HG03064 (cell line): ENCODE results near the gene IGSF9B.

Source experiments
- ATAC-seq: cut with Tn5 transposase; IDR thresholded peaks from one replicate; pipeline ENCODE4 v1.9.1; 2021; ENCODE audit warnings: low read depth; ENCODE audit not compliant: unreplicated experiment

The IGSF9B gene

GRCh38 chr11:133984828-133985227 lies 28.1 kb upstream of the IGSF9B start:
- ATAC-seq = no peak

DNA sequence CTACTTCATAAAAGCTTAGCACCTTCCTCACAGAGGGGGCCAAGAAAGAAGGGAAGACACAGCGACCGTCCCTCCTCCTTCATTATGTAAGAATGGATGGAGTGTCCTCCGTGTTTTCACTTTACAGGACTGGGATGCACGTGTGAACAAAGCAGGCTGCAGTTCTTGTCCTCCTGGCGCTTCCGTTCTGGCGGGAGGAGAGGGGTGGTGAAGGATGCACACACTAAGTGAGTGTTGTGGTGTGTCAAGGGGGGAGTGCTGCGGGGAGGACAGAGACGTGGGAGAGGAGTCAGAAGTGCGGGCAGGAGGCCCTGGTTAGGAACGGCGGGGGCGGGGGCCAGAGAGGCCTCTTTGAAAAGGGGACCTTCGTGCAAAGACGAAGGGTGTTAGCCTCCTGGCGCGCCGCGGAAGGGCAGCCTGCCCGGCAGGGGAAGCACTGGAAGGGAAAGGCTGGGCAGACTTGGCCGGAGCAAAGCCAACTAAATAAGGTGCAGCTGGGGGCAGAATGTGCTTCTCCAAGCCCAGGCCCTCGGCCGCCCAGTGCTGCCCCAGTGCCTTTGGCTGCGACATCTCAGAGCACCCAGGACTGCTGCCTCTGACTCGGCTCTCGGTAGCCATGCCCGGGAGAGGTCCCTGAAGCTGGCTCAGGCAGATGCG lies 27.0 kb upstream of the IGSF9B start:
- ATAC-seq = no peak

DNA sequence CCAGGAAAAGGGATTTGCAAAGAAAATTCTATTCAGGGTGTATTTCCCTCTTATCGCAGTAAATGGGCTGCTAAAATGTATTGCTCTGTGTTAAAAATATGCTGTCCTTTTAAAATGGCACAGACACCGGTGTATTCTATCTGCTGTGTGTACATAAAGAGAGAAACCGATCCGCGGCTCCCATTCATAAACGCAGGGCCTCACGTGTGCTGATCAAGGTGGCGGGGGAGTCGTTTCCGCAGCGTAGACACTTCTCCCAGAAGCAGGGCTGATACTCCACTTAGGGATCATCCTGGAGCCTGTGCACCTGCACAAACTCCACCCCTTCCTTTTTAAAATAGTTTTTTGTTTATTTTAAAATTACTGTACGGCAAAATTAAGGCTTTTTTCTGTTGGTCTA lies 26.1 kb upstream of the IGSF9B start:
- no peak for ATAC-seq

GRCh38 chr11:133982151-133982550 lies 25.4 kb upstream of the IGSF9B start:
- ATAC-seq = no peak

DNA sequence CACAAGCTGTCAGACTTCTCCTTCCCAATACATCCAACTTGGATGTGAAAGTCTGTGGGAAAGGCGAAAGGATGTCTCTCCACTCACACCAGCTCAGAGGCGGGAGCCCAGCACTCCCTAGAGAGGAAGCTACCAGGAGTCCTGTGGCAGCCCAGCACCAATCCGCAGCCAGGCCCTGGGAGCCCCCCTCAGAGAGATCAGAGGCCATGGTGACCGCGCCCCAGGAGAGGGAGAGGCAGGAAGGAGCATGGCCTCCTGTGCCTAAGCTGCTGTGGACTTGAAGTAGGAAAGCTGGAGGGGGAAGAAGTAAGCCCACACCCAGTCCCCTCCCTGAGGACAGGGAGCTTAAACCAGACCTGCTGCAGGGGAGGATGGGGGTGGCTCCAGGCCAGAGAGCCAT lies 24.4 kb upstream of the IGSF9B start:
- ATAC-seq = no peak

DNA sequence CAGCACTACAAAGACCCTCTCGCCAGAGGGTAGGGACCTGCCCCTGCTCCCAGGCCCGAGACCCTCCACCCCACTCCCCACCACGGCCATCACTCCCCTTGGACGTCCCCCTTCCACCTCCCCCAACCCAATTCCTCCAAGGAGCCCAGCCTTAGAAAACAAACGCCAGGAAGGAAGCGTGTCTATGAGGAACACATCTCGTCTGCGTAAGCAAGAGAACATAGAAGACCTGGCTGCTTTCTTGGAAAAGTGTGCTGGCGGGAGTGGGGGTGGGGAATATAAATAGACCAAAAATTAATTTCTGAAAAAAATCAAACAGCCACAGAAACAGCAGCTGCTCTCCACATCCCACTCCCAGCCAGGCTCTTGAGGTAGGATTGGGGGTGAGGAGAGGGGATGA lies 23.9 kb upstream of the IGSF9B start:
- no peak for ATAC-seq

GRCh38 chr11:133978794-133979193 lies 22.0 kb upstream of the IGSF9B start:
- no peak for ATAC-seq

GRCh38 chr11:133977067-133977677 lies 20.4 kb upstream of the IGSF9B start:
- peak; percentile 69 for ATAC-seq

DNA sequence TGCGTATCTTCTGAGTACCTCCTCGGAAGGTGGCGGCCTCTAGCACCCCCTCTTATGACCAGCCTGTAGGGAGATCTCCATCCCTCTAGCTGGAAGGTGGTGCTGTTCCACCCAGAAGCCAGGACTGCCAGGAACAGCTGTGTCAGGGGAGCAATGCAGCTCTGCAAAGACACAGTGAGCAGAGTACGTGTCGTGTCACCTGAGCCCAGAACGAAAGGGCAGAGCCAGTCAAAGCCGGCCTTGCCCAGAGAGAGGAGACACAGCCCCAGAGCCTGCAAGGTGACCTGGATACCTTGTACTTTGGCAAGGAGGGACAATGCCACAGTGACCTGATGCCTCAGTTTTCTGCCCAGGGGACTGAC lies 18.7 kb upstream of the IGSF9B start:
- no peak for ATAC-seq

DNA sequence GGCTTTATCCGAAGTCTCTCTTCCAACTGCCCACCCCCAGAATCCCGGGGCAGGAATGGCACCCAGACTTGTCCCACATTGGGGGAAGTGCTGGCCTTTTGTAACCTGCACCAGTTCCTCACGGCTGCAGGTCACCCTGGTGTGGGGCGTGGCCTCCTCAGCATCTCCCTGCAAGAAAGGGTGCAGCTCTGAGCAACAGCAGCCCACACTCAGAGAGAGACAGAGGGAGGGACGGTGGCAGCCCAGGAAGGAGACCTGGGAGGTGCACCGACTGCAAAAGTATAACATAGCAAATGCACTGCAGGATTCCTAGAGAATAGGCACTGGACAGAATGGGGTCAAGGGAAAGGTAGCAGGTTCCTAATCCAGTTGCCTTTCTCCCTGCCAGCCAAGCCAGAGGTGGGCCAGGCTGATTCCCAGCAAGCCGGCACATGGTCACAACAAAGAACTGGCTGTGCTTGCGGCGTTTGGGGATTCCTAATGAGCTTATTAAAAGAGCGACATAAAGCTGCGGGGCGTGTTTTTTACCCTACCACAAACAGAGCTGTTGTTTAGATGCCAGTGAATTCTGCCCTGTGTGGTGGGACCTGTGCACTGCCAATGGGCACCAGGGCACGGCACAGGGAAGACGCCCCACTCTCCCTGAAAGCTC lies 18.2 kb upstream of the IGSF9B start:
- no peak for ATAC-seq

GRCh38 chr11:133971881-133972280 lies 15.1 kb upstream of the IGSF9B start:
- ATAC-seq = no peak

- no peak for ATAC-seq
Observed at GRCh38 chr11:133969112-133969511, 12.3 kb upstream of the IGSF9B start.

DNA sequence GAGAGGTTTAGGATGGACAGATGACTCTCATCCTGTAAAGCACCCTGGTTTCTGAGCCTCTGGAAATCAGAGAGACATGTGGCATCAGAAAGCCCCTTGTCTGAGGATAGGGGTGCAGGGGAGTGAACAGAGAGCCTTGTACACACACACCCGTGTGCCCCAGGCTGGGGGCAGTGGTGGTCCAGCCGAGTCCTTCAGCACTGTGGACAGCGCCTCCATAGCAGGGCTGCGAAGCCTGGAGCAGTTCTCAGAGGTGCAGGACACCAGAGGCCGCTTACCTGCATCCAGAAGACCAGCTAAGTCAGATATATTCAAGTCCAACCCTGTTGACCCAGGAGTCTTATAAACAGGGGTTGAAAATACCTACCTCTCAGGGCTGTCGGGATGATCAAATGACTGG lies 11.5 kb upstream of the IGSF9B start:
- no peak for ATAC-seq

GRCh38 chr11:133967599-133968238 lies 11.0 kb upstream of the IGSF9B start:
- ATAC-seq = no peak

GRCh38 chr11:133966921-133967598 lies 10.3 kb upstream of the IGSF9B start:
- ATAC-seq = no peak

GRCh38 chr11:133966172-133966651 lies 9.4 kb upstream of the IGSF9B start:
- ATAC-seq = no peak

DNA sequence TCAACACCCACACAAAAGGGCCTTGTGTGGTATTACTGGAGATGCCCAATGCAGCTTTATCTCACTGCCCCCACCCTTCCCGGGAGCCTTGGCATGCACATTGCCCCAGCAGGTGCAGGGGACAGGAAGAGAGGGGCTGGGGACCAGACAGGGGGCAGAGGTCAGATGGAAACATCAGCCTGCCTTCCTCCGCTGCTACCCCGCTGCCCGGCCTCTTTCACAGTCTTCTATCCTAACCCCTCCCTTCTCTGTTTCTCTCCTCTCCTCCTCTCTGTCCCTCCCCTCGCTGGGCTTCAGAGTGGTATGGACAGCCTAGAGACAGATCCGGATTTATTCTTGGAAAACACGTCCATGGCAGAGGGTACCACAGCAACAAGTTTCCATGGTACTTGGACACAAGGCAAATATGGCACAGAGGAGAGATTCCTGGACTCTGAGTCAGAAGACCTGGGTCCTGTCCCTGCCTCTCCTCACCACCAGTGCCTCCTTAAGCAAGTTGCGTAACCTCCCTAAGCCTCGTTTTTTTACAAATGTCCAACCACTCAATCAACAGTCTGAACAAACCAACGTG lies 8.3 kb upstream of the IGSF9B start:
- no peak for ATAC-seq

- ATAC-seq = no peak
Observed at GRCh38 chr11:133964356-133964755, 7.6 kb upstream of the IGSF9B start.

GRCh38 chr11:133961890-133962289 lies 5.1 kb upstream of the IGSF9B start:
- ATAC-seq = no peak

- no peak for ATAC-seq
Observed at GRCh38 chr11:133957900-133958299, 1.1 kb upstream of the IGSF9B start.
